ENCODE results near the gene HS2ST1. TPM values are rescaled to one million over a fixed set of nuclear protein-coding genes. Genes with fewer than 3 reads are reported as not detected.

The HS2ST1 gene
- total and polyA plus RNA-seq, 10 of the 15 experiments (the other 5 are each of a cell fraction or from before 2014, with no cell fraction given) = 5.4 to 30.8 (median 18.6) TPM

DNA sequence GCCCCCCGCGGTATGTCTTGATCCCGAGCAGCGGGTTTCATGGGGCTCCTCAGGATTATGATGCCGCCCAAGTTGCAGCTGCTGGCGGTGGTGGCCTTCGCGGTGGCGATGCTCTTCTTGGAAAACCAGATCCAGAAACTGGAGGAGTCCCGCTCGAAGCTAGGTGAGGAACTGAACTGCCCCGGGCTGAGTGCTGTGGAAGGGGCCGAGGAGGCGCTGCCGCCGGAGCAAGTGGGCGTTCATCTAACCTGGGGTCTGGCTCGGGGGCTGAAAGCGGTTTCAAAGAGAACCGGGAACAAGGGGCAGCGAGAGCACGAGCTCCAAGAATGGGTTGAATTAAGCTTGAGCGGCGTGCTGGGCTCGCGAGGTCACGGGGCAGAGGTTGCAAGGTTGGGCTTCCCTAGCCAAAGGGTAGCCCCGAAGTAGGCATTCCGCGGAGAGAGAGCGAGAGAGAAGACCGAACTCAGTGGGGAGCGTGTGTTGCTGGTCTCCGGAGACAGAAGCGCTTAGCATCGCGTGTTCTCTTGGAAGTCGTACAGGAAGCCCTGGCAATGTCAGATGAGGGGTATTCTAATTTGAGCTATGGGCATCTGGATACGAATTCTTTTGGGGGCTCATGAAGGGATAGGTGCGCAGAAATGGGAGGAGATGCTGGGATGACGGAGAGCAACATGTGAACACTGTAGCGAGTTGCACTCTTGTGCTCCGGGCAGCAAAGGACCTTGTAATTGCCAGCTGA is 732 bp downstream of the HS2ST1 start (continued):
- TF ChIP-seq ZNF207 (IDR thresholded peaks at IDR 0.05; ENCODE audit: borderline replicate concordance) (no peak), KLF5 (IDR thresholded peaks at IDR 0.05; ENCODE audit: partially characterized antibody) (no peak), ATF7 (IDR thresholded peaks at IDR 0.05; ENCODE audit: low read depth) (no peak), LARP7 (IDR thresholded peaks at IDR 0.05) (no peak), NR2C1 (IDR thresholded peaks at IDR 0.05) (peak; percentile 54), YBX1 (IDR thresholded peaks at IDR 0.05) (no peak), KDM1A (IDR thresholded peaks at IDR 0.05; ENCODE audit: borderline replicate concordance) (no peak), BRCA1 (IDR thresholded peaks at IDR 0.05; ENCODE audit: low read depth, low read length) (no peak), EGR1 (IDR thresholded peaks at IDR 0.05; ENCODE audit: borderline replicate concordance in 1 of 2, low read depth in 2 of 2, low read length in 2 of 2) (peak in 1 of 2 experiments; percentile 27; a peak in 1 of 3 replicates), TBL1XR1 (IDR thresholded peaks at IDR 0.05; ENCODE audit: low read depth, low read length) (no peak), SREBF2 (IDR thresholded peaks at IDR 0.05; ENCODE audit: low read length) (no peak), NFXL1 (IDR thresholded peaks at IDR 0.05; ENCODE audit: borderline replicate concordance) (peak; percentile 97; the same call in 1 of the 2 replicates)
- TF ChIP-seq, protein P1, sequence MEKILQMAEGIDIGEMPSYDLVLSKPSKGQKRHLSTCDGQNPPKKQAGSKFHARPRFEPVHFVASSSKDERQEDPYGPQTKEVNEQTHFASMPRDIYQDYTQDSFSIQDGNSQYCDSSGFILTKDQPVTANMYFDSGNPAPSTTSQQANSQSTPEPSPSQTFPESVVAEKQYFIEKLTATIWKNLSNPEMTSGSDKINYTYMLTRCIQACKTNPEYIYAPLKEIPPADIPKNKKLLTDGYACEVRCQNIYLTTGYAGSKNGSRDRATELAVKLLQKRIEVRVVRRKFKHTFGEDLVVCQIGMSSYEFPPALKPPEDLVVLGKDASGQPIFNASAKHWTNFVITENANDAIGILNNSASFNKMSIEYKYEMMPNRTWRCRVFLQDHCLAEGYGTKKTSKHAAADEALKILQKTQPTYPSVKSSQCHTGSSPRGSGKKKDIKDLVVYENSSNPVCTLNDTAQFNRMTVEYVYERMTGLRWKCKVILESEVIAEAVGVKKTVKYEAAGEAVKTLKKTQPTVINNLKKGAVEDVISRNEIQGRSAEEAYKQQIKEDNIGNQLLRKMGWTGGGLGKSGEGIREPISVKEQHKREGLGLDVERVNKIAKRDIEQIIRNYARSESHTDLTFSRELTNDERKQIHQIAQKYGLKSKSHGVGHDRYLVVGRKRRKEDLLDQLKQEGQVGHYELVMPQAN (conservative IDR thresholded peaks at IDR 0.05) = peak; percentile 67
